ENCODE results near the gene CHST6. TPM values are rescaled to one million over a fixed set of nuclear protein-coding genes. Genes with fewer than 3 reads are reported as not detected.

Gene CHST6
- total and polyA plus RNA-seq, 9 of the 15 experiments (the other 6 are each of a cell fraction or from before 2014, with no cell fraction given), result 0.01 to 0.05 (median 0.02) TPM; not detected in 6

DNA sequence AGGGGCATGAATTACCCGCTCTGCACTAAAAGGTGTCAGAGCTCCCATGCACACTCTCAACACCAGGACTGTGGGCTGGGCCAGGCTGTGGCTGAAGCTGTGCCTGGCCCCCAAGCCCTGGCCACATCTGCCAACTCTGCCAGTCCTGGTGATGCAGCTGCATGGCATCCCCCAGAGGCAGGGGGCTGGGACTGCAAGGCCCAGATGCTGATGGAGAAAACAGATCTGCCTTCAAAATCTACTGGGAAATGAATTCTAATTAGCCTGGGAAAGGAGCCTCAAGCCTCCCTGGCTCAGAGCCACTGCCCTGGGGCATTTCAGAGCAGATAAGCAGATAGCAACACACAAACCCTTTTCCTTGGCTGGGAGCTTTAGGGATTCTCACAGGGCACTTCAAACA lies 3.4 kb downstream of the CHST6 start:
- no TSS peak for BruUV-seq (replicated peaks)
- intact Hi-C loops (cut with micrococcal nuclease) (no loop called here), in situ Hi-C loops (cut with MboI) (no loop called here)
- FAIRE-seq, result no peak
- no peak overlapping the region for H2AFZ ChIP-seq (ENCODE audit: low read depth, low read length)
- WGBS (ENCODE audit: insufficient coverage, low coverage, missing lambda C conversion rate), result 6% methylated on average over 1 of the region's 1 CpG
- ATAC-seq, result no peak
- H3K4me1 ChIP-seq (replicated peaks in 1 of 2; ENCODE audit: control insufficient read depth in 2 of 2, insufficient read depth in 2 of 2, low read length in 2 of 2), result peaks cover 0 to 16% of the 10 kb centered on the region in 2 experiments; a peak in 2 of 5 replicates
- no peak overlapping the region for H3K27ac ChIP-seq (ENCODE audit: extremely low read depth, low read depth, low read length)
- no peaks in the 10 kb centered on the region for H3K79me2 ChIP-seq (ENCODE audit: control insufficient read depth, insufficient read depth, low read length)
- no peak for DNase-seq (ENCODE audit: extremely low read depth in 1 of 4, low spot score in 3 of 4)
- no peak overlapping the region for H3K4me3 ChIP-seq
- CTCF ChIA-PET (ENCODE audit: low intra/inter-chr PET ratio), result no interaction called here
- no peak overlapping the region for H3K9ac ChIP-seq (ENCODE audit: insufficient read depth in 1 of 2, low read depth in 2 of 2, low read length in 2 of 2)
- H3K4me2 ChIP-seq (ENCODE audit: insufficient read depth, low read length), result no peak overlapping the region
- H3K9me3 ChIP-seq (replicated peaks; ENCODE audit: control insufficient read depth, insufficient read depth, low read depth, low read length), result no peaks in the 10 kb centered on the region
- H3K36me3 ChIP-seq (ENCODE audit: control insufficient read depth, insufficient read depth, low read length), result no peaks in the 10 kb centered on the region
- H3K27me3 ChIP-seq (ENCODE audit: control insufficient read depth in 2 of 2, insufficient read depth in 2 of 2, low read length in 2 of 2), result peaks cover 16 to 46% of the 10 kb centered on the region in 2 experiments; a peak in 4 of 5 replicates
- POLR2A ChIA-PET, result interaction anchor here (1.1 to 1.3 kb wide), 2 partner anchors 18 to 20 kb away, joined by 3 to 6 read pairs; no protein-coding TSS in a partner anchor
- H3K9me1 ChIP-seq (ENCODE audit: control insufficient read depth, insufficient read depth, low read length), result no peaks in the 10 kb centered on the region
- no peaks in the 10 kb centered on the region for H4K20me1 ChIP-seq (replicated peaks; ENCODE audit: control insufficient read depth, insufficient read depth, low read length)
- no peak for TF ChIP-seq KDM5B (IDR thresholded peaks at IDR 0.05; ENCODE audit: insufficient replicate concordance, low read depth, low read length)
- TF ChIP-seq ZNF507 (tag; conservative IDR thresholded peaks at IDR 0.05), result no peak
- TF ChIP-seq, protein P1, sequence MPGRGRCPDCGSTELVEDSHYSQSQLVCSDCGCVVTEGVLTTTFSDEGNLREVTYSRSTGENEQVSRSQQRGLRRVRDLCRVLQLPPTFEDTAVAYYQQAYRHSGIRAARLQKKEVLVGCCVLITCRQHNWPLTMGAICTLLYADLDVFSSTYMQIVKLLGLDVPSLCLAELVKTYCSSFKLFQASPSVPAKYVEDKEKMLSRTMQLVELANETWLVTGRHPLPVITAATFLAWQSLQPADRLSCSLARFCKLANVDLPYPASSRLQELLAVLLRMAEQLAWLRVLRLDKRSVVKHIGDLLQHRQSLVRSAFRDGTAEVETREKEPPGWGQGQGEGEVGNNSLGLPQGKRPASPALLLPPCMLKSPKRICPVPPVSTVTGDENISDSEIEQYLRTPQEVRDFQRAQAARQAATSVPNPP (IDR thresholded peaks at IDR 0.05; ENCODE audit: borderline replicate concordance, insufficient read depth, insufficient read length), result no peak
- no peak for TF ChIP-seq ZBTB7A (IDR thresholded peaks at IDR 0.05; ENCODE audit: borderline replicate concordance, control insufficient read depth, low read depth, low read length)
- no peak for TF ChIP-seq ZNF696 (CRISPR knock-in tag; conservative IDR thresholded peaks at IDR 0.05)
- TF ChIP-seq FUS (optimal IDR thresholded peaks at IDR 0.05; ENCODE audit: low read depth, low read length), result no peak
- no peak for TF ChIP-seq ZBTB40 (IDR thresholded peaks at IDR 0.05)
- no peak for TF ChIP-seq ZBTB40 (CRISPR knock-in tag; IDR thresholded peaks at IDR 0.05)
- TF ChIP-seq, protein P2, sequence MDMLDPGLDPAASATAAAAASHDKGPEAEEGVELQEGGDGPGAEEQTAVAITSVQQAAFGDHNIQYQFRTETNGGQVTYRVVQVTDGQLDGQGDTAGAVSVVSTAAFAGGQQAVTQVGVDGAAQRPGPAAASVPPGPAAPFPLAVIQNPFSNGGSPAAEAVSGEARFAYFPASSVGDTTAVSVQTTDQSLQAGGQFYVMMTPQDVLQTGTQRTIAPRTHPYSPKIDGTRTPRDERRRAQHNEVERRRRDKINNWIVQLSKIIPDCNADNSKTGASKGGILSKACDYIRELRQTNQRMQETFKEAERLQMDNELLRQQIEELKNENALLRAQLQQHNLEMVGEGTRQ (CRISPR knock-in tag; IDR thresholded peaks at IDR 0.05), result no peak
- TF ChIP-seq USF1 (CRISPR knock-in tag; IDR thresholded peaks at IDR 0.05), result no peak
- no peak for TF ChIP-seq NCOA4 (IDR thresholded peaks at IDR 0.05; ENCODE audit: partially characterized antibody)

Data from K562 (cell line).